GF-D8 (cell line): ENCODE measurements around the gene LIN28A.
"Not testable (repeated sequence)": the region's sequence is repeated elsewhere in the genome, so short reads cannot be mapped to it uniquely, and the experiment has no call there.

Experiments
- DNase-seq: peaks from one replicate; lab custom pipeline; 2025; lab: John Stamatoyannopoulos, UW

The LIN28A gene, protein sequence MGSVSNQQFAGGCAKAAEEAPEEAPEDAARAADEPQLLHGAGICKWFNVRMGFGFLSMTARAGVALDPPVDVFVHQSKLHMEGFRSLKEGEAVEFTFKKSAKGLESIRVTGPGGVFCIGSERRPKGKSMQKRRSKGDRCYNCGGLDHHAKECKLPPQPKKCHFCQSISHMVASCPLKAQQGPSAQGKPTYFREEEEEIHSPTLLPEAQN

DNA sequence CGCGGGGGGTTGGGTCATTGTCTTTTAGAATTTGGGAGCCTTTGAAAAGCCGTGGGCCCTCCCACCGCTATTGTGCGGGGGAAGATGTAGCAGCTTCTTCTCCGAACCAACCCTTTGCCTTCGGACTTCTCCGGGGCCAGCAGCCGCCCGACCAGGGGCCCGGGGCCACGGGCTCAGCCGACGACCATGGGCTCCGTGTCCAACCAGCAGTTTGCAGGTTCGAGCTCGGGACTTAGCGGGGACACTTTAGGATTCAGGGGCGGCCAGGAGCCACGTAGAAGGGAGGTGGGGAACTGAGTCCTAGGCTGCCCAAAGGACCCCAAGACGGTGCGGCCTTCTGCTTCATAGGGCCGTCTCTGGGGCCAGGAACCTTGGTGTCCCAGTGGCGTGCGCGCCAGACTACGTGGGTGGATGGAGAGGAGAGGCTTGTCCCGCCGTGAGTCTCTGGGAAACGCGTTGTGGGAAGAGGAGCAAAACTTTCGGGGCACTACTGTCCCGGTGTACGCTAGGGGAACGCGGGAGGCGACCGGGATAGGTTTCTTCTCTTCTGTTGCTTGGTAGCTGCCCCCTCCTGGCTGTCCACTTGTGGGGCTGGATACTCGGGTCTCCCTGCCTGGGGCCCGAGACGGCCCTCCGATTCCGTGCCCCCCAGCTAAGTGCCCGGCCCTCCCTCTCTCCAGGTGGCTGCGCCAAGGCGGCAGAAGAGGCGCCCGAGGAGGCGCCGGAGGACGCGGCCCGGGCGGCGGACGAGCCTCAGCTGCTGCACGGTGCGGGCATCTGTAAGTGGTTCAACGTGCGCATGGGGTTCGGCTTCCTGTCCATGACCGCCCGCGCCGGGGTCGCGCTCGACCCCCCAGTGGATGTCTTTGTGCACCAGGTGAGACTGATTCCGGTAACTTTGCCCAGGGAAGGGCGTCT is at the start of gene LIN28A:
Gene LIN28A, plus strand, starts transcription at position 112 of the 918 bp plus-strand sequence. Its CDS starts 75 bp downstream, at position 187.
- no peak for DNase-seq

DNA sequence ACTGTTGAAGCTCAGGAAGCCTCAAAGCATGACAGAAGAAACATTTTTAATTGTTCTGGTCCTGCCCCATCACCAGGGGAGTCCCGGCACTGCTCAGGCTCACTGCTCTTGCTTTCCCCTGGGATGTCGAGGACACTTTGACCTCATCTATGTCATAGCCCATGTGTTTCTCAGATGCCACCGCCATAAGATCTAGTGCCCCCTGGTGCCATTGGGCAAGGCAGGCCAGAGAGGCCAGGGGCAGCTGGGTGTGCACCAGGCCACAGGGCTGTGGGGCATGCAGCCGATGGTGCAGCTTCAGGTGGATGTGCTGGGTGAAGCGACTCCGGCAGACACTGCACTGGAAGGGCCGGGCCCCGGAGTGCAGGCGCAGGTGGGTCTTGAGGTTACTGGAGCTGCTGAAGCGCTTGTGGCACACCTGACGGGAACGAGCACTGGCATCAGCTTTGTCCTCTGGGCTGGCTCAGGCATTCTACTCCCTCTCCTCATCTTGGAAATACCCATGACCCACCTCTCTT is 49.0 kb upstream of the LIN28A start:
- DNase-seq = no peak

DNA sequence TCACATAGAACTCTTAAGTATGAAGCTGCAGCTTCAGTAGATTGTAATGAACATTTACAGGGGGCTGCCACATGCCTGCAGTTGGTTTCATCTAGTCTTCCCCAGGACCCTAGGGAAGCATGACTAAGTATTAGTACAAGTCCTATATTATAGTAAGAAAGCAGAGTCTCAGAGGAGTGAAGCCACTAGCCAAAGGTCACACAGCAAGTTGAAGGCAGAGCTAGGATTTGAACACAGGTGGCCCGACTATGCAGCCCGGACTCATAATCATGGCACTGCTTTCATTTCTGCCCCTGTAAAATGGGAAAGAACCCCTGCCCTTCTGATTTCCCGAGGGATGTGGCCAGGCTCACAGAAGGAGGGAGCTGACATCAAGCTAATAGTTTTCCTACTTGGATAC is 48.3 kb upstream of the LIN28A start:
- DNase-seq = no peak

DNA sequence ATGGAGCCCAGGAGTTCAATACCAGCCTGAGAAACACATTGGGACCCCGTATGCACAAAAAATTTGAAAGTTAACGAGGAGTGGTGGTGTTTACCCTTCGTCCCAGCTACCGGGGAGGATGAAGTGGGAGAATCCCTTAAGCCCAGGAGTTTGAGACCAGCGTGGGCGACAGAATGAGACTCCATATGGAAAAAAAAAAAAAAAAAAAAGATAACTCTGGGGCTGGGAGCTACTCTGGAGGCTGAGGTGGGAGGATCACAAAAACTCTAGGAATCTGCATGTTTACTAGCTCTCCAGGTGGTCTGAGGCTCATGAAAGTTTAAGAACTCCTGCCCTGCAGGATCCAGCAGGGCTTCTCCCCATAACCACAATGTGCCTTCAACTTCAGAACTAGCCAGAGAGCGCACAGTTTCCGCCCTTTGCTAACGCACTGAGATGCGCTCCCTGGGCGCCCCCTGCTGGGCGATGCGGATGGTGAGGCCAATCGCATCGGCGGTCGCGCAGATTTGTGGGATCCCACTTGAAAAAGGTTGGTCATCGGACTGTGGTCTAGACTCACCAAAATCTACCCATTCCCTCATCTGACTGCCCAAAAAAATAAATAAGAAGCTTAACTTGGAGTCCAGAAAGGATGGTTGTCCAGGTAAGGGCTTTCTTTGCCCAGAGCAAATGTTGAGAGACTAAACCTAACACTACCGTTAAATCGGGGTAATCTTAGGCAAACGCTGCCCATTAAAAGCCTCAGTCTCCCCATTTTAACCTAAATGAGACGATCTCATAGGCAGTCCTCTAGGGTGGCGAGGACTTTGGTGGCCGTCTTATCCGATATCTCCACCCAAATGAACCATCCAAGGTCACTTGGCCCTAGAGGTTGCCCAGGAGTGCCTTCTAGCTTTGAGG is 46.8 kb upstream of the LIN28A start:
- DNase-seq = peak; percentile 44

DNA sequence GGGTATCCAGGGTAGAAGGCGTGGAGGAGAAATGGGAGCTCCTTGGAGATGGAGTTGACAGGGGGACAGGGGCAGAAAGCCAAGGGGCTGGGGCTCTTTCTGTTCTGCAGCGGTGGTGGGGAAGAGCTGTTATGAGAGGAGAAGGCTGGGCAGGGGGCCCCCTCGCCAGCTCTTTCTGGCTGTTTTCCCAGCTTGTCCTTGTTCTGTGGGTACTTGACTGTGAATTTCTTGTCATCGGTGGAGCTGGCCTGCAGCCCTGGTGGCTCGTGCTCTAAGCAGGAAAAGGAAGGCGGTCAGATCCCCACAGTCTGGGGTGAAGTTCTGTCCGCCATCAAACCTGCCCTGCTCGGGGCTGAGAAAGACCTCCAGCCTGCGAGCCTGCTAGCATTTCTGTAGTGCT is 45.7 kb upstream of the LIN28A start:
- no peak for DNase-seq

DNA sequence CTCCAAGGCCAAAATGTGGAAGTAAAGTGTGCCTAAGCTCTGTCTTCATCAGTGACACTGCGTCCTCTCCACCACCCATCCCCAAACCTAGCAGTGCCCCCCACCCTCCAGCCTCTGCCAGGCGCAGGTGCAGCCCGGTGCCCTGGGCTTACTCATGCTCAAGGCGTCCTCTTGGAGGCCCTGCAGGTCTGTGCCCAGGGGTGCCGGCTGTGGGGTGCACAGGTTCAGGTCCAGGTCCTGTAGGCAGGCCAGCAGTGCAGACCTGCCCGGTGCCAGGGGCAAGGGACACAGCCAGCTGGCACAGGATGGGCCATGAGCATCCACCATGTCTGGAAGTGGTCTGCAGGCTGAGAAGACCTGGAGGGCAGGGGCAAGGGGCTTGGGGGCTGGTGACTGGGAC is 43.2 kb upstream of the LIN28A start:
- no peak for DNase-seq

DNA sequence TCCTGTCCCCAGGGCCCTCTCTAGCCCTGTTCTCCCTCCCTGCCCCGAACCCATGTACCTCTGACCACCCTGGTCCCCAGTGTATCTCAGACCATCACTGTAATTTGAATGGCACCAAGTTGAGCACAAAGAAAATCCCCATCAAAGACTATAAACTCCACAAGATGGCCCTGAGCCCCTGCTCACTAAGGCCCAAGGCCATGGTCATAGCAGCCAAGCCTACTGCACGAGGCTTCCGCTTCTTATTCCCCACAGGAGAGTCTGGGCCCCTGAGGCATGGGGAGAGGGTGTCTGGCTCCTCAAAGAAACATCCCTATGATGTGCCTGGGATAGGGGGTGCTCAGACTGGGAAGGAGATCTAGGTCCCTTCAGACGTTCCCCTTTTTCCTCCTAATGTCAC is 42.6 kb upstream of the LIN28A start:
- no peak for DNase-seq

DNA sequence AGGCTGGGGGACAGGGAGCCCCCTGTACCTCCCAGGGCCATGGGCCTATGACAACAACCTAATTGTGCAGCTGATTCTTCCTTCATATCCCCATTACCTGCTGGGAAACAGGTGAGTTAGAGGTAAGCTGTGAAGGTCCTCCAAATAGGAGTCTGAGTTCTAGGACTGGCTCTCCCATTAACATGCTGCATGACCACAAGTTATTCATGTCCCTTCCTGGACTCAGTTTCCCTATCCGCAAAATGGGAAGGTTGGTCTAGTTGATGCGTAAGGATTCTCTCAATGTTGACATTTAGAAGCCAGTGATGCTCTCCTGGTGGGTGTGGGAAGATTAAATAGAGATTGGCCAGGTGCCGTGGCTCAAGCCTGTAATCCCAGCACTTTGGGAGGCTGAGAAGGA is 42.1 kb upstream of the LIN28A start:
- DNase-seq = no peak

DNA sequence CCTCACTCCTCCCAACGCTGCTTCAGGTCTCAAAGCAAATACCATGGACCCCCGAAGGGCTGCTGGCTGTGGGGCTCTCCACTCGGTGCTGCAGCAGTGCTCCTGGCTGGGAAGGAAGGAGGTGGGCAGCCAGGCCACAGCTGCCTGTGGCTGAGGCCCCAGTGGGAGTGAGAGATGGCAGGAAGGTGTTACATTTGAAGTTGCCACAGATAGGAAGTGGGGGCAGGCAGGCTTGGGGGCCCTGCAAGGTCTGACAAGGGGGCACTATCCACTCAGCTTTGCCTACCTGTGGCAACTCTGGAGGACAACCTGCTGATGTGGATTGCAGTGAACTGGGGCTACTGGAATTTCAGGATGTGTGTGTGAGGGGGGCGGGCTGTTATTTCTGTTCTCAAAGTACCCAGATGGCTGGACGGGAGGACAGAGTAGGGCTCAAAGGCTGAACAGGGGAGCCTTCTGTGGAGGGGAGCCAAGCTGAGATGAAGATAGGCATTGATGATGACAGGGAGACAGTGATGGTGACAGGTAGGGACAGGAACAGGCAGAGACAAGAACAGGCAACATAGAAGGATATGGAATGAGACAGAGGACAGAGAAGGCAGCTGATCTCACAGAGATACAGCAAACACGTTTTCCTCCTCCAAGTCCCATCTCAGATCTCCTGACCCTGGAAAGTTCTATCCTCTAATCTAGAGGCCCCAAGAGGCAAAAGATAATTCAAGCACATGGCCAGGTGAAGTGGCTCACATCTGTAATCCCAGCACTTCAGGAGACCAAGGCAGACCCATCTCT is 39.8 kb upstream of the LIN28A start:
- DNase-seq = no peak

DNA sequence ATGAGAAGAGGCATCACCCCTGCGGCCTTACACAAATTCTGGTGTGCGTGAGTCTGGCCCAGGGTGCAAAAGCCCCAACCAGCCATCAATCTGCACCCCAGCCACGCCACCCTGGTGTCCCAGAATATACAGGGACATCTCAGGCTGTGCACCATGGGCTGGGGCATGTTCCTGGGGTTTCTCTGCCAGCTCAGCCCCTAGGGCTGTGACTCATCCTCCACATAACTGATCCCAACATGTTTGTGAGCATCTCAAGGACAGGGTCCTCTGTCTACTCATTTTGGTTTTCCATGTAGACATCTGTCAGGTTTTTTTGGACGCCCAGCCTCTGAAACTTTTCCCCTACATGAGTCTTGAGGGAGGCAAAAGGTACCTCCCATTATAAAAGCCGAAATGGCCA is 38.6 kb upstream of the LIN28A start:
- DNase-seq = no peak

DNA sequence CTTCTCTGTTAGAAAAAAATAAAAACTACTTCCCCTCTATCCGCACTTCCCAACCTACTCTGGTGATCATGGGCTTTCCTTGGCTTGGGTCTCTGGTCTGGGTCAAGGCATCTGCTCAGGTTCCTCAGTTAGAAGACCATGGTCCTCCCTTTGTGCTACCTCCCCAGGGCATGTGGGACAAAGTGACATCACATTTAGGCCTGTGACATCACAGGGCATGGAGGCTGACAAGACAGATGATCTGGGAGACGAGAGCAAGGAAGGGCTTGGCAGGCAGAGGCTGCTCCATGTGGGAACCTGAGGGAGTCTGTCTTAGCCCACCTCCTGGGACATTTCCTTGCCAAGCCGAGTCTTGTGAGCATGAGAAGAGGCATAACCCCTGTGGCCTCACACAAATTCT is 38.0 kb upstream of the LIN28A start, which contains the start of gene ZNF683:
Gene ZNF683, minus strand, starts transcription at position 140 of the 400 bp plus-strand sequence. CDS start 4,179 bp downstream, outside the sequence.
- DNase-seq = not testable (repeated sequence)

DNA sequence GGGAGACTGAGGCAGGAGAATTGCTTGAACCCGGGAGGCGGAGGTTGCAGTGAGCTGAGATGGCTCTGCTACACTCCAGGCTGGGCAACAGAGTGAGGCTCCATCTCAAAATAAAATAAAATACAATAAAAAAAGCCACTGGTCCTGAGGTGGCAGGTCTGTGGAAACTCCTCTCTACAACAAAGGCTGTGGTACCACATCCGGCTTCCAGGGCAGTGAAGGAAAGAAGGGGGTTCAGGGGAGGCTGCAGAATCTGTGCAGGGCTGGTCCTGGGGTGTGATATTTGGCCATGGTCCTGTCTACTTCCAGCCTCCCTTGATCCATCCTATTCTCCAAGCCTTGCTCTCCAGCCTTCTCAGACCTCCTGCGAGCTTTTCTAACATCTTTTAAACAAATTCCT is 37.3 kb upstream of the LIN28A start:
- no peak for DNase-seq

DNA sequence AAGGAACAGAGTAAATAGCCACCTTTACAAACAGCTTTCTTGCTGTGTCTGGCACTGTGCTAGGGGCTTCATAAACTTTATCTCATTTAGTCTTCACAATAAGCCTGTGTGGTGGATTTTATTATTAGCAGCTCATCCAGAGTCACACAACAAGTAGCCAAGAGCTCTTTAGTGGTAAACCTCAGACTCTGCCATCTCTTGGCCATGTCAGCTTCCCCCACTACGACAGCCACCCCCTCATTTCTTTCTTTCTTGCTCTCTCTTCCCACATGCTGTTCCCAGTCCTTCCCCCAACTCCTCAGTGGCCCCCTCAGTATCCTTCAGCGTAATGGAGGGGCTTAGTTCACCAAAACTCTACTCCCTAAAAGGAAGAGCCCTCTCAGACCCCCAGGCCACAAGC is 36.8 kb upstream of the LIN28A start:
- DNase-seq = no peak

DNA sequence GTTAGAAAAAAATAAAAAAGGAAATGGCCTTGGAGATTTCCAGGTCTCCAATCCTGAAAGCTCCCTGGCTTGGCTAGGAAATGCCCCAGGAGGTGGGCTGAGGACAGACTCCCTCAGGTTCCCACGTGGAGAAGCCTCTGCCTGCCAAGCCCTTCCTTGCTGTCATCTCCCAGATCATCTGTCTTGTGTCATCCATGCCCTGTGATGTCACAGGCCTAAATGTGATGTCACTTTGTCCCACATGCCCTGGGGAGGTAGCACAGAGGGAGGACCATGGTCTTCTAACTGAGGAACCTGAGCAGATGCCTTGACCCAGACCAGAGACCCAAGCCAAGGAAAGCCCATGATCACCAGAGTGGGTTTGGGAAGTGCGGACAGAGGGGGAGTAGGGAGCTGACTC is 36.3 kb upstream of the LIN28A start:
- DNase-seq = not testable (repeated sequence)

DNA sequence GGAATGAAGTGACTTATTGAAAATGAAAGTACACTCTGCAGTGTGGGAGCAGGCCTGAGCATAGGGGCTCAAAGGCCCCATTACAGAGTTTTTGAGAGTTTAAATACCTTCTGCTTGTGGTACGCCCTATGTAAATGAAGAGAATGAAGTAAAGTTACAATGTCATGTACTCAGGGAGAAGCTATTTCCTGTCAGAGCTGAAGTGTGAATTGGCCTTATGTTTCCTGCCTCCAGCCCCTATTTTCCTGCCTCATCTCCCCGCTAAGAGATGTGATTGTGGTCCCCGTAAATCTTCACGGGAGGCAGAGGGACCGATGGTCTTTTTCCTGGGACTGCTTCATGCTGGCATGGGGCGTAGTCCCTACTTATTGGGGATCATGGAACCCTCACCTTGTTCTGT is 35.5 kb upstream of the LIN28A start:
- no peak for DNase-seq

DNA sequence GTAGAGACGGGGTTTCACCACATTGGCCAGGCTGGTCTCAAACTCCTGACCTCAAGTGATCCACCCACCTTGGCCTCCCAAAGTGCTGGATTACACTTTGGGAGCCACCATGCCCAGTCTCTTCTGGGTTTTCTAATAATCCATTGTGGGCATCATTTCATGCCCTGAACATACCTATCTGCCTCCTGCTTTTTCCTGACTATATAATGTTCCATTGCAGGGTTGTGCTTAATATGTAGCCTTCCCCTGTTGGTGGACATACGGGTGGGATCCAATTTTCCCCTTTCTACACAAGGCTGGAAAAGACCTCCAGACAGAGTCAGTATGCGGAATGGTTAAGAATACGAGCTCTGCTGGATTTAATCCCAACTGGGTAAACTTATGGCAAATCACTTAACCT is 34.6 kb upstream of the LIN28A start:
- DNase-seq = no peak

DNA sequence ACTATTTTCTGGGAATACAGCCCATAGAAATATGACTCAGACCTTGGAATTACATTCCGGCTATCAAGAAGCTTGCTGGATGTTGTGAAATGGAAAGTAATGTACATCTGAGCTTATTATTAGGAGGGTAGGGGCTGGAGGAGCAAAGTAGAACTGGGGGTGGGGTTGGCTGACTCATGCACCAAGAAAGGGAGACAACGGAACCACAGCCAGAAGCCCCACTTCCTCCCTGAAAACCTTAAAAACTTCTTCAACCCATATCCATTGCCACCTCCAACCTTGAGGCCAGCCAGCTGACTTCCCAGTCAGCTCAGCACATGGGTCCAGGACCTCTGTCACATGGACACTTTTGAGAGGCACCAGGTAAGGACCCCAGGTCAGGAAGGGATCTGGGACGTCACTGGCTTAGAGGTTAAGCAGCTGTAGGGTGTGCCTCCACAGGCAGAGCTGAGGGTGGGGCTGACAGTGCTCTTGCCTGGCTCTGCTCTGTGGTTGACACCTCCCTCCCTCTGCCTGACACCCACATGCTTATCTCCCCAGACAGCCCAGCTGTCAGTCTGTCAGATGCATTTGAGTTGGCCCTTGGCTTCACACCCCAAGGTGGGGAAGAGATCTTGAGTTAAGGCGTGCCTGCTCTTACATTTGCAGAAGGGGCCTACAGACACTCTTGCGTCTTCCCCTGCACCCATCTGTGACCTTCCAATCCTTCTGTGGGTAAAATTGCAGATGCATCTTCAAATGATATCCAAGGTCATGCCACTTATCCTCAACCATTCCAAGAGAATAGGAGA is 32.3 kb upstream of the LIN28A start:
- DNase-seq = peak; percentile 34

DNA sequence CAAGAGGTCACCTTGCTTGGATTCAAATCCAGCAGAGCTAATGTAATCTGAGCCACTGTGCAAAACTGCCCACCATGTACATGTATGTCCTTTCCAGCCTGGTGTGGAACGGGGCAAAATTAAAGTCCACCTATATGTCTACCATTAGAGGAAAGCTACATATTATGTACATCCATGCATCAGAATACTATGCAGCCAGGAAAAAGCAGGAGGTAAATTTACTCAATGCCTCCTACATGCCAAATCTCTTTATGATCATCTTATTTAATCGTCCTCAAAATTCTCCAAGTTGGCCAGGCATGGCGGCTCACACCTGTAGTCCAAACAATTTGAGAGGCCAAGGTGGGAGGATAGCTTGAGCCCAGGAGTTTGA is 31.8 kb upstream of the LIN28A start:
- no peak for DNase-seq

DNA sequence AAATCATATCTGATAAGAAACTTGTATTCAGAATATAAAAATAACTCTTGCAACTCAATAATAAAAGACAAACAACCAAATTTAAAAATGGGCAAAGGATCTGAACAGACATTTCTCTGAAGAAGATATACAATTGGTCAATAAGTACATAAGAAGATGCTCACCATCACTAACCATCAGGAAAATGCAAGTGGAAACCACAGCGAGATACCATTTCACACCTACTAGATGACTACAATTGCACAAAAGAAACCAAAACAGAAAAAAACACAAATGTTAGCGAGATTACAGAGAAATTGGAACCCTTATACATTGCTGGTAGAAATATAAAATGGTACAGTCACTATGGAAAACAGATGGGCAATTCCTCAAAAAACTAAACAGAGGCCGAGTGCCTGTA is 26.5 kb upstream of the LIN28A start:
- no peak for DNase-seq

DNA sequence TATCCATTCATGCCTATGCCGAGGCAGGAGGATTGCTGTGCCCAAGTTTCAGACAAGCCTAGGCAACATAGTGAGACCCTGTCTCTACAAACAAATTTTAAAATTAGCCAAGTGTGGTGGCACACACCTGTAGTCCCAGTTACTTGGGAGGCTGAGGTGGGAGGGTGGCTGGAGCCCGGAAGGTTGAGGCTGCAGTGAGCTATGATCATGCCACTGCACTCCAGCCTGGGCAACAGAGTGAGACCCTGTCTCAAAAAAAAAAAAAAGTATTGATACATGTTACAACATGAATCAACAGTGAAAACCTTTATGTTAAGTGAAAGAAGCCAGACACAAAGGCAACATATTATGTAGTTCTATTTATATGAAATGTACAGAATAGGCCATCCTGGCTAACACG is 25.6 kb upstream of the LIN28A start:
- not testable (repeated sequence) for DNase-seq

DNA sequence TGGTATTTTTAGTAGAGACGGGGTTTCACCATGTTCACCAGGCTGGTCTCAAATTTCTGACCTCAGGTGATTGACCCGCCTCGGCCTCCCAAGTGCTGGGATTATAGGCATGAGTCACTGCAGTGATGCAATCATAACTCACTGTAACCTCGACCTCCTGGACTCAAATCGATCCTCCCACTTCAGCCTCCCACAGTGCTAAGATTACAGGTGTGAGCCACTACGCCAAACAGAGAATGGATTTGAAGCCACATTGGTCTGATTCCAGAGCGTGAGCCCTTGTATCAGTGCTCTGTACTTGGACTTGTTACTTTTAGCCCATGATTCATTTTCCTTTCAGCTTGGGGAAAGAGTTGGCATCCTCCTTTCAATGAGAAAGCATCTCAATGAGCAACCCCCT is 23.2 kb upstream of the LIN28A start:
- no peak for DNase-seq
